GM21737 (cell line): ENCODE measurements around the gene NCOA1.
"Not testable (repeated sequence)": the region's sequence is repeated elsewhere in the genome, so short reads cannot be mapped to it uniquely, and the experiment has no call there.

Experiments
- ATAC-seq: cut with Tn5 transposase; IDR thresholded peaks from one replicate; pipeline ENCODE4 v1.9.1; 2021; ENCODE audit warnings: mild to moderate bottlenecking, moderate library complexity; ENCODE audit not compliant: unreplicated experiment

NCOA1 gene

DNA sequence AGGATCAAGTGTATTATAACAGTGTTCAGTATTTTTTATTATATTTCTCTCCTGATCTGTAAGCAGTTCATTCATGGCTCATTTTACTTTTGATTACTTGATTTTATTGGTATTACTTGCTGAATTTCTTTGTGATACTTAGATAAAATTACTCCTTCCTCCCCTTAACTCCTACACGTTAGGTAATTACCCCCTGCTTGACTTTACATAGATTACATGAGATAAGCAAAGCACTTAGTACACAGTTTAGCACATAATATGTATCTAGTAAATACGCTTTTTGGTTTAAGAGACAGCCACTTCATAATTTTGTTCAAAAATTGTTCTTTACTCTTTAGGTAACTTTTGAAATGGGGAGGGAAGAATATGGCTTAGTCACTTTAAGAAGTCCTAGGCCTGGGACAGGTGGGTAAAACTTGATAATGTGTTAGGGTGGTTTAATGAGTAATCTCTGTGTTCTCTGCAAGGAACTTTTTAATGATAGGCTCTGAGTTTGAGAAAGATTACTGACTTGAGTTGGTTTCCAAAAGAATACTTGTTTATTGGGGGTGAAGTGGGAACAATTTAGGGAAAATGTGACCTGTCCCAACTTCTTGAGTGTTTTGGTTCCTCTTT is 80.9 kb downstream of the NCOA1 start:
- ATAC-seq = no peak

DNA sequence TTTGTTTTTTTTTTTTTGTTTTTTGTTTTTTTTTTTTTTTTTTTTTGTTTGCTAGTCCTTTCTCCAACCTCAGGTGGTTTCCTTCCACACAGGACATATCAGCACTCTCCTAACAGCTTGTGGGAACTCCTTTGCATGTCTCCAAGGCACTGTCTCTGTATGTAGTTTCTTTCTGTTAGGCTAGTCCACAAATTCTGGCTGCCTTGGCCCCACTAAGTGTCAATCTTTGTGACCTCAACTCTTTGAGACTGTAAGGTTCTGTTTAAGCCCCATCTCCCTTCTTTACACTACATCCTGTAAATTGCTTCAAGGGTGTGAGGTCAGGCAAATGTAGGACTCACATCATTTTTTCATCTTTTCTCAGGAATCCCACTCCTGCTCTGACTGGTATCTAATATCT is 85.1 kb downstream of the NCOA1 start:
- ATAC-seq = no peak

DNA sequence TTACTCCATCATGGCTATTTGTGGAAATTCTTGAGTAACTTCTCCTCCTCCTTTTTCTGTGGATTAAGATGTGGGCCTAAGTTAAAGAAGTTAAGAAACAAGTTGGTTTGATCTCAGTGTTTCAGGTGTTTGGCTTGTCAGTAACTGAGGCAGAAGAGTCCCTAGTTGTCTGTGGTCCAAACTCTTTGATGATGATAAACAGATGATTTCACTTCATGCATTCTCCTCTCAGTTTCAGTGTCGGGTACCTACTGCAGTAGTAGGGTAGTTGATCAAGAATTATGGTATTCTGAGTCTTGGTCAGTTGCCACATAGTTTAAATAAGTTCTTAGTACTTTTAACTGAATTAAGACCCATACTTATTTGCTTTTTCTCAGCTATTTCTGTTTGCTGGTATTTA is 85.6 kb downstream of the NCOA1 start:
- no peak for ATAC-seq

DNA sequence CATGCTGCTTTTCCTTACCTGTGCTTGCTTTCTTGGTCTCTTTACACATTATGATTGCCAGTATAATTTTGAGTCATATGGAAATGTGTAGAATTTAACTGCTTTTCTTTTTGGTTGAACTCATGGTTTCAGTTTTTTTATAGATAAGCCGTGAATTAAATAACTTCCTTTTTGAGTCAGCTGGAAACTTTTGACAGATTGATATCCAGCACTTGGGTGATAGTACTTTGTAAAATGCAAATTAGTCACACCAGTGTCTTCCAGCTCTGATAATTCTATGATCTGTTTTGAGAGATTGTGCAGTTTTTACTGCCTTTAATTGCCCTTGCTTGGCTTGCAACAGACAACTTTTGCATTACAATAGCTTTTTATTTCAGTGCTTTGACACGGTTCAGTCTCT is 86.4 kb downstream of the NCOA1 start:
- peak; percentile 52 for ATAC-seq

DNA sequence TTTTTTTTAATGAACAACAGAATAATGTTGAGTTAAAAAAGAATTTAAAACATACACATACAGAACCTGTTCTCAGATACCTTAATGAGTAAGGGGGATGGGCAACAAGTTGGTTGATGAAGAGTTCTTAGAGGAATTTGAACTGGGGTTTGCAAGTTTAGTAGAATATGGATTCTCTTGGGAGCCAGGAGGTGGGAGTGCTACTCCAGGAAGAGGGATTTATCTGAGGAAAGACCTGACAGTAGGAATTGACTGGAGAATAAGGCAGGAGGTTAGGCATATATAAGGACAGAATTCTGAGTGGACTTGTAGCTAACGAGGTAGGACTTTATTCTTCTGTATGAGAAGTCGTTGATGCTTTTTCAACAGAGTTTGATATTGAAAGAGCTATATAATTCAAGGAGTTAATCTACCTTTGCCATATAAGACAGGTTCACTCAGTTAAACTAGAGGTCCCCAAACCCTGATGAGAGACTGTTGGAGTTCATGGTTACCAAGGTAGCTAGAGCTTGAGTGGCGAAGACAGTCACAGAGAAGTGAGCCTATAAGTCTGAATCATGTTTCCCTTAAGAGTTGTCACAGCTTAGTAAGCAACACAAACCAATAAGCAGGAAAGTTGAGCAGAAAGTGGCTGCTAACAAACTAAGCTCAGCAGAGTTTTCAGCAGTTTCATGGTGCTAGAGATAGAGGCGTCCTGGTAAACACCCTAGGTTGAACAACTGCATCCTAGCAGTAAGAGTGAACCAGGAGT is 88.2 kb downstream of the NCOA1 start:
- no peak for ATAC-seq

DNA sequence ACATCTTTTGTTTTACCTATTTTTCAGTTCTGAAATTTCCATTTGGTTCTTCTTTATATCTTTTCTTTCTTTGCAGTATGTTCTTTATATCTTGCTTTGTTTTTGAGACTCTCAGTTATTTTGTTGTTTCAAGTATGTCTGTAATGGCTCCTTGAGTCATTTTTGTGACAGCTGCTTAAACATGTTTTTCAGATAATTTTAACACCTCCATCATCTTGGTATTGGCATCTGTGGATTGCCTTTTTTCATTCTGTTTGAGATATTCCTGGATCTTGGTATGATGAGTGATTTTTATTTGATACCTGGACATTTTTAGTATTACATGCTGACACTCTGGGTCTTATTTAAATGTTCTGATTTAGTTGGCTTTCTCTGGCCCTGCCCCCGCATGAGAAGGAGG is 89.5 kb downstream of the NCOA1 start:
- ATAC-seq = no peak

DNA sequence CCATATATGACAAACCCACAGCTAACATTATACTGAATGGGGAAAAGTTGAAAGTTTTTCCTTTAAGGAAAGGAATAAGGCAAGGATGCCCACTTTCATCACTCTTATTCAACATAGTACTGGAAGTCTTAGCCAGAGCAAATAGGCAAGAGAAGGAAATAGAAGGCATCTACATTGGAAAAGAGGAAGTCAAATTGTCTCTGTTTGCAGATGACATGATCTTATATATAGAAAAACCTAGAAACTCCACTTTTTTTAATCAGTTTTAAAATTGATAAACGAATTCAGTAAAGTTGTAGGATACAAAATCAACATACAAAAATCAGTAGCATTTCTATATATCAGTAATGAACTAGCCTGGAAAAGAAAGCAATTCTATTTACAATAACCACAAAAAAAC is 90.9 kb downstream of the NCOA1 start:
- ATAC-seq = not testable (repeated sequence)

DNA sequence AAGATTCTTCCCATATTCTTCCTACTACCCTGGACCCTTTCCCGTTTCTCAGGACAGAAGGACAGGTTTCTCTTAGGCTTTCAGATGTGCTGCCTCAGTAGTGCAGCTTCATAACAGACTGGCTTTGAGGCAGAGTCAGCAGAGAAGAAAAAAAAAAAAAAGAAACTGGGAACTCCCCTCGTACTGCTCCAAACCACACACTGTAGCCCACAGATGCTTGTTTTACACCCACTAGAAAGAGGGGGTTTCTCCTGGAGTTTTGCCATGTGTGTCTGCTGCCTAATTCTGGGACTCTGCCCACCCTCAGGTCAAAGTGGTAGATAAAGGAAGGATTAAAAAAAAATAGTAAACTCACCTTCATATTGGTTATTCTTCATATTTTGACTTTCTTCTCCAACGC is 95.9 kb downstream of the NCOA1 start:
- ATAC-seq = peak; percentile 50

DNA sequence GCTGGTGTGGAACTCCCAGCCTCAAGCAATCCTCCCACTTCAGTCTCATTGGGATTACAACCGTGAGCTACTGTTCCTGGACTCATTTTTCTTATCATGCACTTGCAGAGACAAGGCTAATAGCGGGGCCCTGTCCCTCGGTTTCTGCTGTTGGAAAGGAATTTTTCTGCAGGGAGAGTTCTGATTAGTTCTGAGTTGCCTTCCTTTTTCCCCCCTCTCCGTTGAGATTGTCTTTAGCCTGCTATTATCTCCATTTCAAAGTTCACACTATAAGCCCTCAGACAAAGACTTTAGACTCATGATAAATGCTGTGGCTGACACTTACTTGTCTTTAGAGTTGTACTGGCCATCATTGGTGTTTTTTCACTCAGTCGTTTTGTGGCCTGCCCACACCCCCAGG is 97.2 kb downstream of the NCOA1 start:
- no peak for ATAC-seq

DNA sequence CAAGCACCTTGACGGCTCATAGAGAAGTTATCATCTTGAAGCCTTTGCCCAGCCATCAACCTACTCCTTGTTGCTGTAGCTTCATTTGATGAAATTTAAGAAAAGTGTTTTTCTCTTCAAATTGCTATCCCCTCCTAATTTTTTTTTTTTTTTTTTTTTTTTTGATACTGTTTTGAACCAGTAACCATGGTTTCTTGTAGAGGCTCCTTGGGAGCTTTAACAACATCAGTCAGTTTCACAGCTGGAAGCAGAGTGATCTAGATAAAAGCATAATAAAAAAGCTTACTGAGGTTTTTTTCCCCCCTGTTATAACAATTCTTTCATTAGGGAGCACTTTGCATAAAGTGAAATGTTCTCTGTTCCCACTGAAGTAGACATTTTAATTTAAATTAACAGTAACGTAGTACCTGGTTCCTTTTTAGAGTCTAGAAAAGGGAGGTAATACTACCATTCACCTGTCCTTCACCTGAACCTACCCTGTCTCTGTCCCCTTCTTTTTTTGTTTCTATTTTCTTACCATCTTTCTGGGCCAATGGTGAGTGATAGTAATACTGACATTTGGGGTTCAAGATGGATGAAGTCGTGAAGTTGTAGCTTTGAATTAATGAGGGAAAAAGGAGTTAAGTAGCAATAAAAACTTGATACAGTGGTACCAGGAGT is 101.5 kb downstream of the NCOA1 start:
- no peak for ATAC-seq

DNA sequence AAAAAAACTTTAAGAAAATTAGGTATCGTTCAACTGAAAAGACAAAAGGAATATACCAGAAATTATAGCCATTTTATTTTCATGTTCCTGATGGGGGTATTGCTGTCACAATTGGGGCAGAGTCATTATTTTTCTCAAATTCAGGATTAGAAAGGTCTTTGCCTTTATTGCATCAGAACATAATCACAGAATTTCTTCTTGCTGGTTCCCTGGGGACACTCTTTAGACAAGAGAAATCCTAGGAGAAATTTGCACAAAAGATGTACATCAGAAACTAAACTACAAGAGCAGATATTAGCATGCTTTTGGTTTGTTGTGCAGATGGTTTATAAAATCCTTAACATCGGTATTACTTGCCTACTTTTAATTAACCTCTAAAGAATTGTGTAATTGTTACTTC is 103.2 kb downstream of the NCOA1 start:
- no peak for ATAC-seq

DNA sequence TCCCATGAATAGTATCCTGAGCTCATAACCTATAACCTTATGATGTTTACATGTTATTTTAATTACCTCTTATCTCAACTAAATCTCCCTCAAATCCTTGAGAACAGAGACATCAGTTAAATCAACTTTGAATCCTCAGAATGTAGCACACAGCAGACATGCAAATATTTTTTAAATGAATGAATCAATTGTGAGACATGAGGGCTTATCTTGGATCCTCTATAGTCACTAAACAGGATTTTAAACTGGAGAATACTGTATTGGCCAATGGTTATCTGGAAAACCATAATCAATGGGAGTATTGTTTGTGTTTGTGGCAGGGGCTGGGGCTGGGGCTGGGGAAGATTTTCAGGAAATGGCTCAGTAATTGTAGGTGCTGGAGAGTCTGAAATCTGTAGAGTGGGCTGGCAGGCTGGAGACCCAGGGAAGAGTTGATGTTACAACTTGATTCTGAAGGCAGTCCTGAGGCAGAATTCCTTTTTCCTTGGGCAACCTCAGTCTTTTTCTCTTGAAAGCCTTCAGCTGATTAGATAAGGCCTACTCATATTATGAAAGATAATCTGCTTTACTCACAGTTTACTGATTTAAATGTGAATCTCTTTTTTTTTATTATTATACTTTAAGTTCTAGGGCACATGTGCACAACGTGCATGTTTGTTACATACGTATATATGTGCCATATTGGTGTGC is 106.3 kb downstream of the NCOA1 start:
- no peak for ATAC-seq

DNA sequence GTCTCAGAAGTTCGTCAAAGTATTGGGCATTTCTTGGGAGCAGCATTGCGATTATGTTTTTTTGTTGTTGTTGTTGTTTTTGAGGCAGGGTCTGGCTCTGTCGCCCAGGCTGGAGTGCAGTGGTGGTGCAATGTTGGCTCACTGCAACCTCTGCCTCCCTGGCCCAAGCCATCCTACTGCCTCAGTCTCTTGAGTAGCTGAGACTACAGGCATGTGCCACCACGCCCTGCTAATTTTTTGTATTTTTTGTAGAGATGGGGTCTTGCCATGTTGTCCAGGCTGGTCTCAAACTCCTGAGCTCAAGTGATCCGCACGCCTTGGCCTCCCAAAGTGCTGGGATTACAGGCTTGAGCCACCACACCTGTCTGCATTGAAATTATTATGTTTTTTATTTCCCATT is 109.1 kb downstream of the NCOA1 start:
- not testable (repeated sequence) for ATAC-seq

DNA sequence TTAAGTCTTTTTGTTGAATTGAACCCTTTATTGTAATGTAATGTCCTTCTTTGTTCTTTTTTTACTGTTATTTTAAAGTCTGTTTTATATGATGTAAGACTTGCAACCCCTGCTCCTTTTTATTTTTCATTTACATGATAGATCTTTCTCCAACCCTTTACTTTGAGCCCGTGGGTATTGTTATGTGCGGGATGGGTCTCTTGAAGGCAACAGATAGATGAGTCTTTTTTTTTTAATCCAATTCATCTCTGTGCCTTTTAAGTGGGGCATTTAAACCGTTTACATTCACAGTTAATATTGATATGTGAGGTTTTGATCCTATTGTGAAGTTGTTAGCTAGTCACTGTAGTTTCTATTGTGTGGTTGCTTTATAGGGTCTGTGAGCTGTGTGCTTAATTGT is 120.6 kb downstream of the NCOA1 start:
- ATAC-seq = no peak

DNA sequence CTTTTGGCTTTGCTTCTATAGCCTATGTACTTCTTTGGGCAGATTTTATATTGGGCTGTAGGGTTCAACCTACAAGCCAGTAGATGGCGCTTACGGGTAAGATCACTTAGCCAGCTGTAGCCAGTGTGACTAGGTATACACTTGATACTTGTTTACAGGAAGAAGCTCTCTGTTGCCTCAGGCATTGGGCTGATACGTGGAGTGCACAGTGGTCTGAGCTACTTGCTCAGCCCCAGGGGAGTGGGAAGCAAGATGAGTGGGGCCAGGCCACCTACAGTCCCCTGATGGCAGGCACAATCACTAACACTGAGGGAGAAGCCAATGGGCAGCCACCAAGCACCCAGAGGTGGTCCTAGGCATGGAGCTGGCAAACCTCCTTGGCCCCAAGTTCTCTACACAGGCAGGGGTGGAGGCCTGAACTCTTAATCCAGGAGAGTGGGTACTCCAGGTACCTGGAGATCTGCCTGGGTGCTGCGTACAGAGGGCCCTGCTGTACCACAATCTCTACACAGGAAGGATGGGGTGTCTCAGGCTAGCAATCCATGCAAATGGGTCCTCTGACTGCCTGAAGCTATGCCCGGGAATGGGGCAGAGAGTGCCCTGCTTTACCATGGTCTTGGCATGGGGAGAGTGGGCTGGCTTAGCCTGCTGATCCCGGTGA is 122.2 kb downstream of the NCOA1 start:
- no peak for ATAC-seq

DNA sequence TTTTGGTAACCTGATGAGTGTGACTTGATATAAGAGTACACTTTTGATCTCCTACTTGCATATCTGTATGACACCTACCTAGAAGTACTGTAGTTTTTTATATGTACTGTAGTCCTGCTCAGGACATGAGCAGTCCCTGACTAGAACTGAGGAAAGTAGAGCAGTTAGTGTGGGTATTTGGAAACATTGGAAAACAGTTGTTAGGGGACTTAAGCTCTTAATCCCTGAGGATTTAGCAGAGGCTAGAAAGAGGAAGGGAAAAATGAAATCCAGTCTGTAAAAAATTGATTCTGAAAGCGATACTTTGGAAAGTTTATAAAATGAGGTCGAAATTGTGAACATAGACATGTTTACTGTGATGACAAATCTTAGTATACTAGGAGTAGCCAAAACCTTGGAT is 125.6 kb downstream of the NCOA1 start:
- ATAC-seq = no peak

DNA sequence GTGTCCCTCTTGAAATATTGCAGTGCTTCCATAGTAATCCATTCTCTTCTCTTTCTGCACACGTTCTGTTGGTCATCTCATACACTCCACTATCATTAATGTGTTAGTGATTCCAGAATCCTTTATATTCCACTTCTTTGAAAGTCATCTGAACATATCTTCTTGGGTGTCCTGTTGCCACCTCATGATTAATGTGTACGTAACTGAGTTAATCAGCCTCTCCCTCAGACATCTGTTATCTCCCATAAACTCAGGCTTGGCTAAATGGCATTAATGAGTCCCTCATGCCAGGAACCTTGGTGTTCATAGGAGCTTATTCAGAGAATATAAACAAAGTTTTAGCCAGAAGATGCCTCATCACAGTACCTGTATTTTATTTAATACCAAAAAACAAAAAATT is 126.4 kb downstream of the NCOA1 start:
- no peak for ATAC-seq

DNA sequence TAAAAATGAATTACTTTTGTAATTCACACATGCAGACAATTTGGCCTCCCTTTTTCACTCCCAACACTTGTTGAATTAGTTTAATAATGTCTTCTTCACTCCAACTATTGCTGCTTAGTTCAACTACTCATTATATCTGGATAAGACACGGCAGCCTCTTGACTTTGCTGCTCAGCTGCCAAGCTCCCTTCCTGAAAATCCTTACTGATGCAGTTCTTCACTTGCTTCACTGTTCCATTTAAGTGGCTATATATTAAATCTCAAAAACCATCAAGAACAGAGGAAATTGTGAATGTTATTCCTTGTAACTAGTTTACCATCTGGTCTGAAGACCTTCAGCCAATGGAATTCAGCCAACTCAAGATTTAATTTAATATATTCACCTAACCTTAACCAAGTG is 127.1 kb downstream of the NCOA1 start:
- ATAC-seq = no peak

DNA sequence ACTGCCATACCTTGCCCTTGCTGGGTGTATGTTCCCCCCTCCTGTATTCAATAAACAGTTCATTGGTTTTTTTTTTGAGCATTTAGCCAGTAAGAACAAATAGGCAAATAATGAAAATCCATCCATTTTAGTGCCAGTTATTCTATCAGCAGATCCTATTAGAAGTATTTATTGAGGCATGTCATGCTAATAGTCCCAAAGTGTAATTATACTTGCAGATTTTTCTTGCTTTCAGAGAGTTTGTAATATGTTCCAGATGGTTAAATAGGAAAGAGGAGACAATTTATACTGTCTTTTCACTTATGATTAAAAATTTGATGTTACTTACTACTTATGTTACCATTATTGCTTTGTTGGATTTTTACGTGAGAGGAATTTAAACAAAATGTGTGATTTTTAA is 127.6 kb downstream of the NCOA1 start:
- ATAC-seq = no peak

DNA sequence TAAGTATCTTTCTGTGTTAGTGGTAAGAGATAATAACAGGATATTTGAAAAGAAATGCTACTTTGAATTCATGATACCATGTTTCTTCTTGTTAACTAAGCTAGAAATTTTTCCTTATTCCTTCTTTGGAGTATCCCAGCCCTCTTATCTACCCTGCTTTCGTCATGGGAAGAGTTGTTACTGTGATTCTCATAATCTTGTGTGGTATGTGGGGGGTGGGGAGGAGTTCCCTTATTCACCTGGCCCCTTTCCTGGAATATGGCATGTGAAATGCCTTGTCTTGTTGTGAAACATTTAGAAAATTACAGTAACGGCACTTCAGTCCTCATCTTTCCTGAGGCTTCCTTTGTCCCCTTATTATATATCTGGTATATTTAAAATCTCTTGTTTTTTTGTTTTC is 129.9 kb downstream of the NCOA1 start:
- no peak for ATAC-seq
